Measurements from ENCODE around the gene F10.
"Not testable (repeated sequence)": the region's sequence is repeated elsewhere in the genome, so short reads cannot be mapped to it uniquely, and the experiment has no call there.

DNA sequence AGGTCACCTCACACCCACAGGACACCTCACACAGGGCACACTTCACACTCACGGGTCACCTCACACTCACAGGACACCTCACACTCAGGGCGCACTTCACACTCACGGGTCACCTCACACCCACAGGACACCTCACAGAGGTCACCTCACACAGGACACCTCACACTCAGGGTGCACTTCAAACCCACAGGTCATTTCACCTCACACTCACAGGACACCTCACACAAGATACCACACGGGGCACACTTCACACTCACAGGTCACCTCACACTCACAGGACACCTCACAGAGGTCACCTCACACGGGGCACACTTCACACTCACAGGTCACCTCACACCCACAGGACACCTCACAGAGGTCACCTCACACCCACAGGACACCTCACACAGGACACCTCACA lies 10.8 kb upstream of the F10 start:
- not testable (repeated sequence) for TF ChIP-seq POLR2AphosphoS5 (IDR thresholded peaks at IDR 0.05; ENCODE audit: low read depth)
- TF ChIP-seq, protein P1, sequence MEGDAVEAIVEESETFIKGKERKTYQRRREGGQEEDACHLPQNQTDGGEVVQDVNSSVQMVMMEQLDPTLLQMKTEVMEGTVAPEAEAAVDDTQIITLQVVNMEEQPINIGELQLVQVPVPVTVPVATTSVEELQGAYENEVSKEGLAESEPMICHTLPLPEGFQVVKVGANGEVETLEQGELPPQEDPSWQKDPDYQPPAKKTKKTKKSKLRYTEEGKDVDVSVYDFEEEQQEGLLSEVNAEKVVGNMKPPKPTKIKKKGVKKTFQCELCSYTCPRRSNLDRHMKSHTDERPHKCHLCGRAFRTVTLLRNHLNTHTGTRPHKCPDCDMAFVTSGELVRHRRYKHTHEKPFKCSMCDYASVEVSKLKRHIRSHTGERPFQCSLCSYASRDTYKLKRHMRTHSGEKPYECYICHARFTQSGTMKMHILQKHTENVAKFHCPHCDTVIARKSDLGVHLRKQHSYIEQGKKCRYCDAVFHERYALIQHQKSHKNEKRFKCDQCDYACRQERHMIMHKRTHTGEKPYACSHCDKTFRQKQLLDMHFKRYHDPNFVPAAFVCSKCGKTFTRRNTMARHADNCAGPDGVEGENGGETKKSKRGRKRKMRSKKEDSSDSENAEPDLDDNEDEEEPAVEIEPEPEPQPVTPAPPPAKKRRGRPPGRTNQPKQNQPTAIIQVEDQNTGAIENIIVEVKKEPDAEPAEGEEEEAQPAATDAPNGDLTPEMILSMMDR (IDR thresholded peaks at IDR 0.05; ENCODE audit: insufficient read depth, low read length): not testable (repeated sequence)
- TF ChIP-seq, protein P2, sequence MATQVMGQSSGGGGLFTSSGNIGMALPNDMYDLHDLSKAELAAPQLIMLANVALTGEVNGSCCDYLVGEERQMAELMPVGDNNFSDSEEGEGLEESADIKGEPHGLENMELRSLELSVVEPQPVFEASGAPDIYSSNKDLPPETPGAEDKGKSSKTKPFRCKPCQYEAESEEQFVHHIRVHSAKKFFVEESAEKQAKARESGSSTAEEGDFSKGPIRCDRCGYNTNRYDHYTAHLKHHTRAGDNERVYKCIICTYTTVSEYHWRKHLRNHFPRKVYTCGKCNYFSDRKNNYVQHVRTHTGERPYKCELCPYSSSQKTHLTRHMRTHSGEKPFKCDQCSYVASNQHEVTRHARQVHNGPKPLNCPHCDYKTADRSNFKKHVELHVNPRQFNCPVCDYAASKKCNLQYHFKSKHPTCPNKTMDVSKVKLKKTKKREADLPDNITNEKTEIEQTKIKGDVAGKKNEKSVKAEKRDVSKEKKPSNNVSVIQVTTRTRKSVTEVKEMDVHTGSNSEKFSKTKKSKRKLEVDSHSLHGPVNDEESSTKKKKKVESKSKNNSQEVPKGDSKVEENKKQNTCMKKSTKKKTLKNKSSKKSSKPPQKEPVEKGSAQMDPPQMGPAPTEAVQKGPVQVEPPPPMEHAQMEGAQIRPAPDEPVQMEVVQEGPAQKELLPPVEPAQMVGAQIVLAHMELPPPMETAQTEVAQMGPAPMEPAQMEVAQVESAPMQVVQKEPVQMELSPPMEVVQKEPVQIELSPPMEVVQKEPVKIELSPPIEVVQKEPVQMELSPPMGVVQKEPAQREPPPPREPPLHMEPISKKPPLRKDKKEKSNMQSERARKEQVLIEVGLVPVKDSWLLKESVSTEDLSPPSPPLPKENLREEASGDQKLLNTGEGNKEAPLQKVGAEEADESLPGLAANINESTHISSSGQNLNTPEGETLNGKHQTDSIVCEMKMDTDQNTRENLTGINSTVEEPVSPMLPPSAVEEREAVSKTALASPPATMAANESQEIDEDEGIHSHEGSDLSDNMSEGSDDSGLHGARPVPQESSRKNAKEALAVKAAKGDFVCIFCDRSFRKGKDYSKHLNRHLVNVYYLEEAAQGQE (IDR thresholded peaks at IDR 0.05; ENCODE audit: insufficient replicate concordance, low read depth): not testable (repeated sequence)
